GM12872 (cell line): ENCODE data around the gene FIP1L1.

Experiments used
- TF ChIP-seq, protein P1 (sequence below): IDR thresholded peaks from 3 replicates; pipeline ENCODE4 v1.5.1; 2011; ENCODE audit warnings: low read depth, mild to moderate bottlenecking, low read length, moderate library complexity; ENCODE audit not compliant: insufficient read depth

The FIP1L1 gene, protein sequence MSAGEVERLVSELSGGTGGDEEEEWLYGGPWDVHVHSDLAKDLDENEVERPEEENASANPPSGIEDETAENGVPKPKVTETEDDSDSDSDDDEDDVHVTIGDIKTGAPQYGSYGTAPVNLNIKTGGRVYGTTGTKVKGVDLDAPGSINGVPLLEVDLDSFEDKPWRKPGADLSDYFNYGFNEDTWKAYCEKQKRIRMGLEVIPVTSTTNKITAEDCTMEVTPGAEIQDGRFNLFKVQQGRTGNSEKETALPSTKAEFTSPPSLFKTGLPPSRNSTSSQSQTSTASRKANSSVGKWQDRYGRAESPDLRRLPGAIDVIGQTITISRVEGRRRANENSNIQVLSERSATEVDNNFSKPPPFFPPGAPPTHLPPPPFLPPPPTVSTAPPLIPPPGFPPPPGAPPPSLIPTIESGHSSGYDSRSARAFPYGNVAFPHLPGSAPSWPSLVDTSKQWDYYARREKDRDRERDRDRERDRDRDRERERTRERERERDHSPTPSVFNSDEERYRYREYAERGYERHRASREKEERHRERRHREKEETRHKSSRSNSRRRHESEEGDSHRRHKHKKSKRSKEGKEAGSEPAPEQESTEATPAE

DNA sequence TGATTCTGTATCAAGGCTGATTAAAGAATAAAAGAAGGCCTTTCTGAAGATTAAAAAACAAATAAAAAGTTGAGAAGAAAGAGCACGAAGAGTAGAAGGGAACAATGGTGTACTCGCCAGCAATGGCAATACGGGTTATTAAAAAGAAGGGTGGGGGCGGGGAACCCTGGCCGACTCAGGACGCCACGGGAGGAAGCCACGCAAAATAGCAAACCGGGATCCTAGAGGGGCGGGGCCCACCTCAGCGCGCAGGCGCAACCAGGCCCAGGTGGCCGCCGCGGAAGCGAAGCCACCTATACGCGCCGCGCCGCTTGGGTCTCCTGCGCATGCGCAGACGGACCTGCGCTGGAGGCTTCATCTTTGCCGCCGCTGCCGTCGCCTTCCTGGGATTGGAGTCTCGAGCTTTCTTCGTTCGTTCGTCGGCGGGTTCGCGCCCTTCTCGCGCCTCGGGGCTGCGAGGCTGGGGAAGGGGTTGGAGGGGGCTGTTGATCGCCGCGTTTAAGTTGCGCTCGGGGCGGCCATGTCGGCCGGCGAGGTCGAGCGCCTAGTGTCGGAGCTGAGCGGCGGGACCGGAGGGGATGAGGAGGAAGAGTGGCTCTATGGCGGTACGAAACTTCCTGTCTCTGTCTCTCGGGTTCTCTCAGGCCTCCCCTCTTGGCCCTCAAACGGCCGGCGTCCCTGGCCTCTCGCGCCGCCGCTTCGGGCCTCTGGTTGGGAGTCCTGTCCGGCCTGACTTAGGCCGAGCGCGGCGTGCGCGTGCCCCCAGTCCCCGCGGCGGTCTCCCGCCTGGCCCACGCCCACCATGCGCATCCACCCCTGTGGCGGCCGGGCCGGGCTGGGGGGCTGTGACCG is at the start of gene FIP1L1:
TSS of gene FIP1L1 (plus strand) at position 323 of the 852 bp plus-strand sequence. CDS start at position 521, 198 bp downstream.
- TF ChIP-seq, protein P1, sequence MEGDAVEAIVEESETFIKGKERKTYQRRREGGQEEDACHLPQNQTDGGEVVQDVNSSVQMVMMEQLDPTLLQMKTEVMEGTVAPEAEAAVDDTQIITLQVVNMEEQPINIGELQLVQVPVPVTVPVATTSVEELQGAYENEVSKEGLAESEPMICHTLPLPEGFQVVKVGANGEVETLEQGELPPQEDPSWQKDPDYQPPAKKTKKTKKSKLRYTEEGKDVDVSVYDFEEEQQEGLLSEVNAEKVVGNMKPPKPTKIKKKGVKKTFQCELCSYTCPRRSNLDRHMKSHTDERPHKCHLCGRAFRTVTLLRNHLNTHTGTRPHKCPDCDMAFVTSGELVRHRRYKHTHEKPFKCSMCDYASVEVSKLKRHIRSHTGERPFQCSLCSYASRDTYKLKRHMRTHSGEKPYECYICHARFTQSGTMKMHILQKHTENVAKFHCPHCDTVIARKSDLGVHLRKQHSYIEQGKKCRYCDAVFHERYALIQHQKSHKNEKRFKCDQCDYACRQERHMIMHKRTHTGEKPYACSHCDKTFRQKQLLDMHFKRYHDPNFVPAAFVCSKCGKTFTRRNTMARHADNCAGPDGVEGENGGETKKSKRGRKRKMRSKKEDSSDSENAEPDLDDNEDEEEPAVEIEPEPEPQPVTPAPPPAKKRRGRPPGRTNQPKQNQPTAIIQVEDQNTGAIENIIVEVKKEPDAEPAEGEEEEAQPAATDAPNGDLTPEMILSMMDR = no peak

DNA sequence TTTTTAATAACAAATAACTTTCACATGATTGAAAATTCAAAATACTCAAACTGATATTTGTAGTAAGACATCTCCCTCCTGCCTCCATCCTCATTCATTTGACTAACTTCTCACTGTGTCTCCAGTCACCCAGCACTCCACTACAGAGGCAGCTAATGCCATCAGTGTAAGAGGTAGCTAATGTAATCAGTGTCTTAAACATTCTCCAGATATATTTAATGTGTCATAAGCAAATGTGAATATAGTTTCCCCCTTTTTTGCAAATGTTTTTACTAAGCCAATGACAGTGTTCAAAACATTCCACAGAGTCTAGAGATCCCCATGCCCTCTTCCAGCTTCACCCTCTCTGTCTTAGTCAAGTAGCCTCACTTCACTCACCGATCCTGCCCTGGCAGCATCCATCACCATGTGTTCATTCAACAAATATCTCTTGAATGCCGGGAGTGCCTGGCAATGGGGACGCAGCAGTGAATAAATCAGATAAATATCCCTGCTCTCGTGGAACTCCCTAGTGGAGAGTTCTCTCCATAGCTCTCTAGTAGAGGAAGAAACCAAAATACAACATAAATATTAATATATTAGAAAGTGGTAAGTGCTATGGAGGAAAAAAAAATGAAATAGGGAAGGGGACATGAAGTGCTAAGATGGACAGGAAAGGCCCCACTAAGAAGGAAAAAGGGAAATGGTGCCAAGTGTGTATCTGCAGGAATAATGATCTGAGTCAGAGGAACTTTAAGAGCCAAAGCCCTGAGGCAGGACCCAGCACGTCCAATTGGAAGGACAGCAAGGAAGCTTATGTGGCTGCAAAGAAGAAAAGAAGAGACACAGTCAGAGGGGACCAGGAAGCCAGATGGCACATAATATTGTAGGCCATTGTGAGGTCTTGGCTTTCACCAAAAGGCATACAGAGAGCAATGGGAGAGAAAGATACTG is 30.3 kb upstream of the FIP1L1 start:
- TF ChIP-seq, protein P1 = no peak

DNA sequence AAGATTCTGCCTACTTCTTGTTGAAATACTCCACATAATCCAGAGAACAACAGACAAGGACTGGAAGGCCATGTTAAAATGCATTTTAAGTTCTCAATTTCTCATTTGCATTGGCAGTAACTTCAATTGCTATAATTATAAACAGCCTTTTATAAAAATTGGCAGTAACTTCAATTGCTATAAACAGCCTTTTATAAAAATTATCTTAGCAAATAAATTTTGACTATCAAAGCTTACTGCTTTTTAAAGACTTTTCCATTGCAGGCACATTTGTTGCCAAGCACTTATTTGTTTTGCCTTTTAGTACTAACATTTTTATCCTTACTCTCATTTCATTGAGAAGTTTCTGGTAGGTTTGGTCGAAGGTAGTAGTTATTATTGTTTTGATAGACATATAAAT is 29.4 kb upstream of the FIP1L1 start:
- TF ChIP-seq, protein P1 = no peak

DNA sequence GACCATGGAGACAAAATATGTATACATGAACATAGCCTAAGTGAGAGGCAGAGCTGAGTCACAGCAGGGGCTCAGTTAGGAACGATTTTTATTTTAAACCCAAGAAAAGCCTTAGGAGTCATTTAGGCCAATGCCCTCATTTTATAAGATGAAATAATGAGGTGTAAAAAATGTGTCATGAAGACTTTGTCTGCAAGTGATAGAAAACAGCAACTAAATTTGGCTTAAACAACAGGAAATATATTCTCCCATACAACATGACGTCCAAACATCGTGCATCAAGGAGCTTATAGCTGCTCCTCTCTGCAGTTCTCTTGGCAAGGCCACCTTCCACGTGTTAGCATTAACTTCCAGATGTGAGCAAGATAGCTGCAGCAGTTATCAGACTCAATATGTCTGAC is 28.4 kb upstream of the FIP1L1 start:
- TF ChIP-seq, protein P1 = no peak

DNA sequence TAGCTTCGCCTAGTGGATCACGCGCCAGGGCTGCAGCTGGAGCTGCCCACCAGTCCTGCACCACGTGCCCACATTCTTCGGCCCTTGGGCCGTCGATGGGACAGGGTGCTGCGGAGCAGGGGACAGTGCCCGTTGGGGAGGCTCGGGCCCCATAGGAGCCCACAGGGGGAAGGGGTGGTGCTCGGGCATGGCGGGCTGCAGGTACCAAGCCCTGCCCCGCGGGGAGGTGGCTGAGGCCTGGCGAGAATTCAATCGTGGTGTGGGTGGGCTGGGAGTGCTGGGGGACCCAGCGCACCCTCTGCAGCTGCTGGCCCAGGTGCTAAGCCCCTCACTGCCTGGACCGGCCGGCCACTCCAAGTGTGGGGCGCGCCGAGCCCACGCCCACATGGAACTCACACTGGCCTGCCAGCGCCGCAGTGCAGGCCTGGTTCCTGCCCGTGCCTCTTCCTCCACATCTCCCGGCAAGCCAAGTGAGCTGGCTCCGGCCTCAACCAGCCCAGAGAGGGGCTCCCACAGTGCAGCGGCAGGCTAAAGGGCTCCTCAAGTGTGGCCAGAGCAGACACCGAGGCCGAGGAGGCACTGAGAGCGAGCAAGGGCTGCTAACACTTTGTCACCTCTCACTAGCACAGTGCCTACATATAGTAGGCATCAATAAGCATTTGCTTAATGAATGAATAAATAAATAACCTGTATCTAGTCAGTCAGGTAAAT is 23.3 kb upstream of the FIP1L1 start:
- TF ChIP-seq, protein P1 = no peak

DNA sequence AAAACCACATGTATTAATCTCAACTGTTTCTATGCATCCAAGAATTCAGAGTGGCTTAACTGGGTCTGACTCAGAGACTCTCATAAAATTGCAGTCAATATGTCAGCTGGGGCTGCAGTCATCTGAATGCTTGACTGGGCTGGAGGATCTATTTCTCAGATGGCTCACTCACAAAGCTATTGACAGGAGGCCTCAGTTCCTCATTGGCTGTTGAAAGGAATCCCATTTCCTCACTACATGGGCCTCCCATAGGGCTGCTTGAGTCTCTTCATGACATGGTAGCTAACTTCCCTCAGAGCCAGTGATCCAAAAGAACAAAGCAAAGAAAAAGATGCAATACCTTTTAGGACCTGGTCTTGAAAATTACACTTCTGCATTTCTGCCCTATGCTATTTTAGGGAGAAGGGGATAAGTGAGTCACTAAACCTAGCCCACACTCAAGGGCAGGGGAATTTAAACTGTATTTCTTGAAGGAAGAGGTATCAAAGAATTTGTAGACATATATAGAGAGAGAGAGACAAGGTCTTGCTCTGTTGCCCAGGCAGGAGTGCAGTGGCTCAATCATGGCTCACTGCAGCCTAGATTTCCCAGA is 21.4 kb upstream of the FIP1L1 start:
- TF ChIP-seq, protein P1 = no peak
